ENCODE data around the gene PPARG.

Gene PPARG

GRCh38 chr3:12308517-12308916 lies 19.6 kb downstream of the PPARG start:
- H3K4me1 ChIP-seq, result no peaks in the 10 kb centered on the region
- H3K79me2 ChIP-seq, result no peaks in the 10 kb centered on the region
- H2AFZ ChIP-seq, result no peak overlapping the region
- H3K9ac ChIP-seq, result no peak overlapping the region
- no peak for TF ChIP-seq CTCF (IDR thresholded peaks at IDR 0.05)
- no peak overlapping the region for H3K27ac ChIP-seq
- H3K4me3 ChIP-seq (ENCODE audit: low read depth, low read length), result no peak overlapping the region
- H3K27me3 ChIP-seq (ENCODE audit: control insufficient read depth, insufficient read depth, low read length), result no peaks in the 10 kb centered on the region
- no peak overlapping the region for H3K4me2 ChIP-seq (ENCODE audit: low read length)
- no peaks in the 10 kb centered on the region for H3K9me3 ChIP-seq (ENCODE audit: control insufficient read depth, low read length)
- no peaks in the 10 kb centered on the region for H3K36me3 ChIP-seq (ENCODE audit: control insufficient read depth, insufficient read depth, low read length)

- H3K27me3 ChIP-seq (ENCODE audit: control insufficient read depth, insufficient read depth, low read length), result no peaks in the 10 kb centered on the region
- H3K9me3 ChIP-seq (ENCODE audit: control insufficient read depth, low read length), result no peaks in the 10 kb centered on the region
- no peak overlapping the region for H2AFZ ChIP-seq
- no peak for TF ChIP-seq CTCF (IDR thresholded peaks at IDR 0.05)
- no peak overlapping the region for H3K9ac ChIP-seq
- no peaks in the 10 kb centered on the region for H3K4me1 ChIP-seq
- H3K27ac ChIP-seq, result no peak overlapping the region
- no peak overlapping the region for H3K4me2 ChIP-seq (ENCODE audit: low read length)
- no peaks in the 10 kb centered on the region for H3K36me3 ChIP-seq (ENCODE audit: control insufficient read depth, insufficient read depth, low read length)
- no peak overlapping the region for H3K4me3 ChIP-seq (ENCODE audit: low read depth, low read length)
- H3K79me2 ChIP-seq, result no peaks in the 10 kb centered on the region
These were observed 20.8 kb downstream of the PPARG start for GRCh38 chr3:12309716-12310115.

DNA sequence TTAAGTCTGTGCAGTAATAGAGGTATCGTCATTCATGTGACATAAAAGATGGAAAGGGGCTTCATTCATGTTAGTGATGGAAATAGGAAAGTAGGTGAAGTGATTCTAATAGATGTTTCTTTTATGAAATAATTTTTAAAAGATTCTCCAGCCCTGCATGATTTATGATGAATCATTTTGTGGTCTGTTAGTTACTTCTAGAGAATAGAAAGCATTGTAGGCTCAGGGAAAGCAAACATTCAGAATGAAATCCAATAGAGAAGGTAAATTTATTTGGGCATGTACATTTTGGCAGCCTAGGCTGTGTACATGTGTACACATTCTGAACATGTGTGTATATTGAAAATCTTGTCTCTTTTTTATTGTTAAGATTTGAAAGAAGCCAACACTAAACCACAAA lies 23.1 kb downstream of the PPARG start:
- Histone ChIP-seq H3K9ac (no peak overlapping the region), H3K27me3 (ENCODE audit: control insufficient read depth, insufficient read depth, low read length) (no peaks in the 10 kb centered on the region), H3K4me3 (ENCODE audit: low read depth, low read length) (no peak overlapping the region), H3K9me3 (ENCODE audit: control insufficient read depth, low read length) (no peaks in the 10 kb centered on the region), H3K79me2 (no peaks in the 10 kb centered on the region), H2AFZ (no peak overlapping the region), H3K27ac (no peak overlapping the region), H3K4me1 (no peaks in the 10 kb centered on the region), H3K4me2 (ENCODE audit: low read length) (no peak overlapping the region), H3K36me3 (ENCODE audit: control insufficient read depth, insufficient read depth, low read length) (no peaks in the 10 kb centered on the region)
- TF ChIP-seq CTCF (IDR thresholded peaks at IDR 0.05), result no peak

GRCh38 chr3:12313519-12313918 lies 24.6 kb downstream of the PPARG start:
- Histone ChIP-seq H3K36me3 (ENCODE audit: control insufficient read depth, insufficient read depth, low read length) (no peaks in the 10 kb centered on the region), H3K4me1 (no peaks in the 10 kb centered on the region), H3K27ac (no peak overlapping the region), H2AFZ (no peak overlapping the region), H3K9me3 (ENCODE audit: control insufficient read depth, low read length) (no peaks in the 10 kb centered on the region), H3K4me2 (ENCODE audit: low read length) (no peak overlapping the region), H3K9ac (no peak overlapping the region), H3K79me2 (no peaks in the 10 kb centered on the region), H3K27me3 (ENCODE audit: control insufficient read depth, insufficient read depth, low read length) (no peaks in the 10 kb centered on the region), H3K4me3 (ENCODE audit: low read depth, low read length) (no peak overlapping the region)
- no peak for TF ChIP-seq CTCF (IDR thresholded peaks at IDR 0.05)

GRCh38 chr3:12316253-12316652 lies 27.4 kb downstream of the PPARG start:
- H2AFZ ChIP-seq, result no peak overlapping the region
- H3K79me2 ChIP-seq, result no peaks in the 10 kb centered on the region
- H3K9me3 ChIP-seq (ENCODE audit: control insufficient read depth, low read length), result no peaks in the 10 kb centered on the region
- H3K9ac ChIP-seq, result no peak overlapping the region
- no peaks in the 10 kb centered on the region for H3K27me3 ChIP-seq (ENCODE audit: control insufficient read depth, insufficient read depth, low read length)
- H3K4me1 ChIP-seq, result no peaks in the 10 kb centered on the region
- H3K27ac ChIP-seq, result no peak overlapping the region
- no peak overlapping the region for H3K4me2 ChIP-seq (ENCODE audit: low read length)
- no peaks in the 10 kb centered on the region for H3K36me3 ChIP-seq (ENCODE audit: control insufficient read depth, insufficient read depth, low read length)
- no peak overlapping the region for H3K4me3 ChIP-seq (ENCODE audit: low read depth, low read length)
- no peak for TF ChIP-seq CTCF (IDR thresholded peaks at IDR 0.05)
